ENCODE results near the gene MGRN1. TPM values are rescaled to one million over a fixed set of nuclear protein-coding genes. Genes with fewer than 3 reads are reported as not detected.
A peak's percentile ranks its signal among the peaks of the same experiment; 100 is the strongest.

MGRN1 gene
- total and polyA plus RNA-seq, 2 of the 13 experiments (the other 11 are each of a cell fraction or from before 2014, with no cell fraction given) = 11.9 to 12.6 TPM

GRCh38 chr16:4693956-4694641, 69.5 kb downstream of the MGRN1 start (continued):
- TF ChIP-seq ZNF10 (CRISPR knock-in tag; IDR thresholded peaks at IDR 0.05; ENCODE audit: borderline replicate concordance, low read depth) (no peak), ZBTB7A (CRISPR knock-in tag; IDR thresholded peaks at IDR 0.05) (peak; percentile 38; the same call in 1 of the 2 replicates), ZBTB21 (CRISPR knock-in tag; IDR thresholded peaks at IDR 0.05) (no peak), ZNF646 (CRISPR knock-in tag; IDR thresholded peaks at IDR 0.05) (no peak), E2F5 (CRISPR knock-in tag; conservative IDR thresholded peaks at IDR 0.05) (no peak), KDM4B (CRISPR knock-in tag; IDR thresholded peaks at IDR 0.05) (no peak), ELK4 (CRISPR knock-in tag; IDR thresholded peaks at IDR 0.05; ENCODE audit: borderline replicate concordance) (no peak), LRRFIP1 (CRISPR knock-in tag; conservative IDR thresholded peaks at IDR 0.05) (no peak), TGIF2 (CRISPR knock-in tag; IDR thresholded peaks at IDR 0.05) (no peak), IRF9 (CRISPR knock-in tag; IDR thresholded peaks at IDR 0.05; ENCODE audit: borderline replicate concordance) (0 out of 2 replicates have a peak, but pooled peaks have one; percentile 42), ARID2 (CRISPR knock-in tag; IDR thresholded peaks at IDR 0.05; ENCODE audit: borderline replicate concordance) (no peak), SP2 (CRISPR knock-in tag; IDR thresholded peaks at IDR 0.05) (no peak), ZNF33A (CRISPR knock-in tag; IDR thresholded peaks at IDR 0.05; ENCODE audit: borderline replicate concordance) (no peak), ATF7-NPFF (CRISPR knock-in tag; IDR thresholded peaks at IDR 0.05; ENCODE audit: low read depth) (peak; percentile 58), ZNF792 (CRISPR knock-in tag; IDR thresholded peaks at IDR 0.05) (0 out of 2 replicates have a peak, but pooled peaks have one; percentile 7), HNRNPUL1 (IDR thresholded peaks at IDR 0.05; ENCODE audit: low read depth, low read length) (no peak)

Measured in HepG2 (cell line).